ENCODE measurements around the gene PCDHGC4.

Gene PCDHGC4

DNA sequence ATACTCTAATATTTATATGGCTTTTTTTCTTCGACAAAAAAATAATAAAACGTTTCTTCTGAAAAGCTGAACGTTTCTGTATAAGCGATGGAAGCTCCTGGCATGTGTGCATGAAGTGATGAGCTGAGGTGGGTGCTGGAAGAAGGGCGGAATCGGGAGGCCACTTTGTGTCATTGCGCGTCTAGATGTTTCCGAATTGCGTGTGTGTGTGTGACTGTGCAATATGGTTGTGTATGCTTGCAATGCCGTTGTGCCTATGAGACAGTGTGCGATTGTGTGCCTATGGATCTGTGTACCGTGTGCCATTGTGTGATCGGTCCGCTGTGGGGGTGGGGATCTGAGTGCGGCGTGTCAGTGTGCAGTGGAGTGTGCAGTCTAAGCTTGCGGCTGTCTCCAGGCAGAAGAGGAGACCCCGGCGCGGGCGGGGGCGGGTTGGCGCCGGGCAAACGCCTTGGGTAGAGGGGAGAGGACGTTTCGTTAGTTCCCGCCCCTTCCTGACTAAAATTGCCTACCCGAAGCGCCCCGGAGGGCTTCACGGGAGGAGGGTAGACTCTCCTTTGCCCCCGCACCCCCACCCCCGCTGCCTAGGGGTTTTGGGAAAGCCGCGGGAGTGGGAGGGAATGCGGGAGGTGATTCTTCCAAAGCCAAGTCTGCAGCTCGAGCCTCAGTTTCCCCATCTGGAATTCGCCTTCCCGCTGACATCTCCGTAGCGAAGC is 28.2 kb downstream of the PCDHGC4 start:
- DNase-seq (ENCODE audit: low read depth) = no peak

DNA sequence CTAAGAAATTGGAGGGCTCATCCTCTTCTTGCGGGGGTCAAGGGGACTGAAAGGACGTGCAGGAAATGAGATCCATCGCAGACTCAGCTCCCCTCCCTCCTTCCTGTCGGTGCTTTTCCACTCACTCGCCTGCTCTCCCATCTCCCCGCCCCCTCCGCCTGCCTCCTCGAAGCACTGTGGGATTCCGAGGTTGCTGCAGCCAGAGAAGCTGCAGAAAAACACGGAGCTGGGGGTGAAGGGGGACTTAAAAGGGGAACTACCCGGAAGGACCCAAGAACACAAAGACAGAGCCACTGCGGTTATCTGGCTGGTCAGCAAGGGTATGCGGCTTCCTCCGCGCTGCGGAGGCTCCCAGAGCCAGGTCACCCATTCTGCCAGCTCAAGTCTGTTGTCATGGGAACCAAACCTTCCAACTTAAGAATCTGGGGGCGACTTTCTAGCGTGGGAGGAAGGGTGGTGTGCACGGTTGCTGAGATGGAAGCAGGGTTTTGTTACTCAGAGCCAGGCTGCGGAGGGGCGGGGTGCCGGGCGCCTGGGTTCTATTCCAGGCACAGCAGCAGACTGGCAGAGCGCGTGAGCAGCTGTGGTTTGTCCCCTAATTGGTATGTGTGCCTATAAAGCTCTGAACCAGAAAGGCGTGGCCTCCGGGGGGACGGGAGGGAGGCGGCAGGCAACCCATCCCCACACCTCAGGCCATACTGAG is 28.9 kb downstream of the PCDHGC4 start:
- DNase-seq (ENCODE audit: low read depth) = peak; percentile 30

DNA sequence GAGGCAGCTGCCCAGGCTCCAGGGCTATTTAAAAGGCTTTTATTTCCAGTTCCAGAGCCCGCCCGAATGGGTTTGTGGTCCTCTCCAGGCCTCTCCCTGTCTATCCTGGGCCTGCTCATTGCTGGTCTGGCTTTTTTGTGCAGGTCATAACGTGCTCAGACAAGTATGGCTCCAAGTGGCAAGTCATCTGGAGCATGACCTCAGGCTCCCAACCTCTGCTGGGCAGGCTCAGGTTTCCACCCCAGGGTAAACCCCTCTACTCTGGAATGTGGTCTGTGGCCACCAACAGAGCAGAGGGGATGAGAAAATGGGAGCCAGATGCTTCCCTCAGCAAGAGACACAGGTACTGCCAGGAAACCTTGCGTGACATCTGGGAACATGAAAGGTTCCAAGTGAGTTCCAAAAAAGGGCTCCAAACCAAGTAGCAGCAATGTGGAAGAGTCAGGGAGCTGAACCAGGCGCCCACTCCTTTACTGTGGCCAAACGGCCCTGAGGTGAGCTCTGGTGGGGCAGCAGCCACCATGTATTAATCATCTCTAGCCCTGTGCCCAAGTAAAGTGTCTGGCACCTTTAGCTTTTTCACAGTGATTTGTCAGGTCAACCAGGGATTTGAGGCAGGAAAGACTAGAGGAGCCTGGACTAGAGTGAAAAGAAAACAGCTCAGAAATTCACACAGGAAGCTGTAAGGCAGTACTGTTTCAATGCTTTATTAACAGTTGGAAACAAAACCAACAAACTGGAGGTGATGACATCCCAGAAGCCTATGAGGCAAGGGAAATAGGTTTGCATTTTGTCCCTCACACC is 29.7 kb downstream of the PCDHGC4 start:
- no peak for DNase-seq (ENCODE audit: low read depth)

DNA sequence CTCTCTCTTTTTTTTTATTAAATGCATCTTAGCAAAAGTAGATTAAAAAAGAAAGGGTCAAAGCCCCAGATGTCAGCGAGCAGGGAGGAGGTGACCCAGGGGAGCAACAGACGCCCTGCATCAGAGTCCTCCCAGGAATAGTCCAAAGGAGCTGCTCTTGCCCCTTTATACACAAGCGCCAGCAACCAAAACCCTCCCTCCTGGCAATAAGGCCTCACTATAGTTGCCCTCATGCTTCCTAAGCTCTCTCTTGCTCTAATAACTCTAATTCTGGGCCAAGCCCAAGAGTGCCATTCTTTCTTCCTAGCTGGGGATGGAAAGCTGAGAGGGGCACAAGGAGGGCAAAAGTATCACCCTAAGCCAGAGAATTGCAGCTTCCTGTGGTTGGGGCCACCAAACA is 30.3 kb downstream of the PCDHGC4 start:
- no peak for DNase-seq (ENCODE audit: low read depth)

DNA sequence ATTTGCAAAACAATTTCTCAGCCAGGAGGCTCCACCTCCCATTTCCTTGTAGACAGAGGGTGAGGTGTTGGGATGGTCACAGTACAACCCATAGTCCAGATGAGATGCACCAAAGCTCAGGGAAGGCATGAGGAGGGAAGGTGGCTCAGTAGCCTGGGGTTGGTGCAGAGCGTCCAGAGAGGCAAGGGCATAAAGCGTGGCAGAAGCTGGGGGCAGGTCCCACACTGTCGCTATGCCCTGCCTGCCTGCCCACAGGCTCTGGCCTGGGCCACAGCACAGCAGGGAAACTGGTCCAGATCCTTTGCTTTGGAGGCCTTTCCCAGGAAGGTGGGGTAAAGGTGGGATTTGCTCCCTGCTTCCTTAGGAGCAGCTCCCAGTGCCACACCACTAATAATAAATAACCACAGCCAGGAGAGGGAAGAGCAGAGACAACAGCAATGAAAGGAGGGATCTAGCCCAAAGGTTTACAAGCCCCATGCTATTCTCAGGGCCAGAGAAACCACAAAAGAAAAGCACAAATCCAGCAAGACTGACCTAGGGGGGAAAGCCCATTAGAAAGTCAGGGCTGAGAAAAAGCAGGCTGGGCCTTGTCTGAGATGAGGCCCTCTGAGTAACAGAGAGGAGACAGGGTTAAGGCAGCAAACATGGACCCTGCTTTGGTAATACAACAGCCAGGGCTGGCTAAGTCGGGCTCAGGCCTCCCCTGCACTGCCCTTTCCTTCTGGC is 31.3 kb downstream of the PCDHGC4 start:
- no peak for DNase-seq (ENCODE audit: low read depth)

DNA sequence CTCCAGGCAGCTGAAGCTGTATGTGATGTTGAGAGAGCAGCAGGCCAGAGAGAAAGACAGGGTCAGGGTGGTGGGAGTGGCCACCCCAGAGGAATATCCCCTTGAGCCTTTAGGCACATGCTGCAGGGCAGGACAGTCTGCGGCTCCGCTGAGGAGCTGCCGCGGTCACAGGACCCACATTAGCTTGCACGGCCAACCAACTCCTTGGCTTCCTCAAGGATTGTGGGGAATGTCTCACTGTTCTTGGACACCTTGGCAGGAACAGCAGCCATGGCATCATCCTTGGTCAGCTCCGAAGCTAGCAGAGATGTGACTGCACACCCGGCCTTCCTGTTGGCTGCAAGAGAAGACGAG is 31.8 kb downstream of the PCDHGC4 start:
- DNase-seq (ENCODE audit: low read depth) = no peak

DNA sequence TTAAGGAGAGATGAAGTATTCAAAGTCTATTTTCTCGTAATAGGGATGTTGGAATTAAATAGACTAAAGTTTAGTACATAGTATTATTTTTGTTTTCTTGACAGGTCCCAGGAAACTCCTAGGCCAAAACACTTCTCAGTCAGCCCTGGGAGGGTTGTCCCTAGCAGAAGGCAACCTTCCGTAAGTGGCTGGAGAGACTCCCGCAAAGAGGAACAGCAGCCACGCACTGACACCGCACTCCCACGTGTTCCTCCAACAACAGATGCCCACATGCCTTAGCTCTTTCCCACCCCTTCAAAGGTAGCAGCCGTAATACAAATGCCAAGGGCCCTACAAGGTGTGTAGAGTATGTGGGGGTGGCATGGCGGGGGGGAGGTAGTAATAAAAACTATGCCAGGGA is 32.5 kb downstream of the PCDHGC4 start:
- DNase-seq (ENCODE audit: low read depth) = no peak

DNA sequence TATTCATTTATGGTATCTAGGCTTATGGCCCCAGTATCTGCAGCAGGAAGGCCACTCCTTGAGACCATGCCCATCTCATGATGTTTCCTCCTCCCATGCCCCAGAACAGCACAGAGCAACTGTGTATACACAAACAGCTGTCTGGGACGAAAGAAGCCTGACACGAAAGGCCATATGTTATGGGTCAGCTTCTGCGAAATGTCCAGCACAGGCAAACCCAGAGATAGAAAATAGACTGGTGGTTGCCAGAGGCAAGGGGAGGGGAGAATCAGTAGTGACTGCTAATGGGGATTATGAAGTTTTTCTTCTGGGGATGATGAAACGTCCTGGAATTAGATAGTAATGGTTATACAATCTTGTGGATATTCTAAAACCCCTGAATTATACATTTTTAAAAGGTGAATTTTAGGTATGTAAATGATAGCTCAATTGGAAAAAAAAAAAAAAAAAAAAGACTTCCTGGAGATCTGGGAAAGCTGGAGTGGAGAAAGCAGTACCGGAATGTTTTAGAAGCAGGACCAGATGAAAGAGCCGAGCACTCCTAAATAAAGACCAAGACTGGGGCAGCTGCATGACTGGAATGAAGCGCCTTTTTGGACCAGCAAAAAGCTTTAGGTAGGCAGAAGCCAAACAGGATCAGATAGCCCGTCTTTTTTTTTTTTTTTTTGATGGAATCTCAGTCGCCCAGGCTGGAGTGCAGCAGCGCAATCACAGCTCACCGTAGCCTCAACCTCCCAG is 33.2 kb downstream of the PCDHGC4 start:
- DNase-seq (ENCODE audit: low read depth) = no peak

DNA sequence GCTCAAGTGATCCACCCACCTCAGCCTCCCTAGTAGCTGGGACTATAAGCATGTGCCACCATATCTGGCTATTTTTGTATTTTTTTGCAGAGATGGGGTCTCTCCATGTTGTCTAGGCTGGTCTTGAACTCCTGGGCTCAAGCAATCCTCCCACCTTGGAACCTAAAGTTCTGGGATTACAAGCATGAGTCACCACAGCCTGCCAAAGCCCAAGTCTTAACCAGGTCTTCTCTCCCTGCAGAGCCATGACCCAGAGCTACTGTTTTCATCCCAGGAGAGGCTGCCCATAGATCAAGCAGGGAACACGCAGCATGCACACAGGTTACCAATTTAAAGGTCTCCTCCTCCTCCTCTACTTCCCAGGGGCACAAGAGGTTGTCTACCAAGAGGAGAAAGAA is 33.8 kb downstream of the PCDHGC4 start:
- DNase-seq (ENCODE audit: low read depth) = no peak

DNA sequence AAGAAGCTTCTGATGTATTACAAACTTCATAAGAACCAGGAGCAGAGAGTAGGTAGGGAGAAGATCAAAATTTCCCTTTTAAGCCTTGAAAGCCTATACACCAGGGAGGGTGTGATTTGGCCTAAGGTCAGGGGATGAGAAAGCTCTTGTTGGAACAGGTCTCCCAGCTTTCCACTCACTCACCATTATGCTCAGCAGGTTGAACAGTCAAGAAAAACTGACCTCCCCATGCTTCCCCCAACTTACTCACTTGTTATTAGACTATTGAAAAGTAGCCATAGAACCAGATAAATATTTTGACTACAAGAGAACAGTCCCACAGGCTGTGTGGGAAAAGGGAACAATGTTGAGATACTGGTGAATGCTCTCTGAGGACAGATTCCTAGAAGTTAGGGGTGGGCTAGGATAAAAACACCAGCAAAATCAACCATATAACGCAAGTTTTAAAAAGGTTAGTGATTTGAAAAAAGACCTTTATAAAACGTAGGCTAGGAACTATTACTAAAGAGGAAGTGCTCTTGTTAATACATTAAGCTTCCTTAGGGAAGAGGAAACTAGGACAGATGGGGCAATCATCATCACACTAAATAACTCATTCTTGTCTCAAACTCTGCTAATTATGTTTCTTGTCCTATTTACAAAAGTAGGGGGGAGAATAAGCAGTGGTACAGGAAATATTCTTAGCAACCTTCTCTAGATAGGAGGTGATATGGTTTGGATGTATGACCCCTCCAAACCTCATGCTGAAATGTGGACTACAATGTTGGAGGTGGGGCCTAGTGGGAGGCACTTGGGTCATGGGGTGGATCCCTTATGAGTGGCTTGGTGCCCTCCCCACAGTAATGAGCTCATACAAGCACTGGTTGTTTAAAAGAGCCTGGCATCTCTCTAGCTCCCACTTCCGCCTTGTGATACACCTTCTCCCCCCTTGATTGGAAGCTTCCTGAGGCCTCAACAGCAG is 35.1 kb downstream of the PCDHGC4 start:
- DNase-seq (ENCODE audit: low read depth) = no peak

DNA sequence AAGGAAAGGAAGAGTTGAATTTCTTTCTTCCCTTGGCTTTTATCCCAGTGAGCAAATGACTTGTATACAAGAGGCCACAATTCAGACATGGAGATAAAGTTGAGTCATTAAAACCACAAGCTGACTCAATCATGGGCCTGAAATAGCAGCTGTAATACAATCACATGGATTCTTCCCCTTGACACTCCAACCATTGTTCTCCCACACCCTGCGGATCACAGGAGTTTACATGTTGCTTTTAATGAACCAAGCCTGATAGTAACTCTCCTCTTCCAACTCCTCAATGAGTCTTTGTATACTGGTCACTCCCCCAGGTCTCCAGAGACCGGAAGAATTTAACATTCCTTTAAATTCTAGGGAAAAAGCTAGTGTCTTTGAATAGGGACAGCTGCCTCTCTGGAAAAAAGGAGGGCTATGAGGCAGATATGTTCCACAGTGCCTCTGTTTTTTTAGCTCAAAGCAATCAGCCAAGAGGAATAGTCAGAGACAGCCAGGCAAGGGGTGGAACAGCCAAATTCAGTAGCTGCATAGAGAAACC is 36.5 kb downstream of the PCDHGC4 start:
- DNase-seq (ENCODE audit: low read depth) = no peak

DNA sequence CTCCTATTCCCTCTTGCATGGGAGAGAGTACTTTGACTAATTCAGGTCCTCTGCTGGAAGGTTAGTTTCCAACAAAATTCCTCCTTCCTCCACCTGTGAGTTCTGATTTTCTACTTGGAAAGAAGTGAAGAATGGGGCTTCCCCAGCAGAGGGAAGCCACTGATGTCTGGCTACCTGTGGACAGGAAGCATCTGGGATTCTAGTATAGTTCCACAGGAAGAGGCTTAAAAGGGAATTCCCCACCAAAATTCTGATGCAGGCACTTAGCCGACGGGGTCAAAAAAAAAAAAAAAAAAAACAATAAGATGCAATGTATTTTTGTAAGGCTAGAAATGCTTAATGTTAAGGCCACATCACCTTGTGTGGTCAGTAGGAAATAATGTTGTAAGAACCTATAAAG is 37.5 kb downstream of the PCDHGC4 start:
- DNase-seq (ENCODE audit: low read depth) = no peak

DNA sequence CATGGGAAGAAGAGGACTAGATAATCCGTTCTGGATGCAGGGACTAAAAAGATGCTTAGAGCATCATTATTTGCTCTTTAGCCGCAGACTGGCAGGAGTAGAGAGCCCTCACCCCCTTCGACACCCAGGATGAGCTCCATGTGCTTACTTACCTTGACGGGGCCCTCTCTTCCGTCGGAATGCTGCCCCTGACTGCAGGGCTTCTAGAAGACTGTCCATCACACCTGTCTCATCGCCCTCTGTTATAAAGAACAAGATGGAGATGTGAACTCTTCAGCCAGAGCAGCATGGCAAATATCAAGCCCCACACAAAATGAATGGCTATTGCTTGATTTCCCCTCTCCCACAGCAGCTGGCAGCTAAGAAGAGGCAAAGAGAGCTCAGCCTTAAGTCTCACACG is 39.2 kb downstream of the PCDHGC4 start:
- DNase-seq (ENCODE audit: low read depth) = no peak

DNA sequence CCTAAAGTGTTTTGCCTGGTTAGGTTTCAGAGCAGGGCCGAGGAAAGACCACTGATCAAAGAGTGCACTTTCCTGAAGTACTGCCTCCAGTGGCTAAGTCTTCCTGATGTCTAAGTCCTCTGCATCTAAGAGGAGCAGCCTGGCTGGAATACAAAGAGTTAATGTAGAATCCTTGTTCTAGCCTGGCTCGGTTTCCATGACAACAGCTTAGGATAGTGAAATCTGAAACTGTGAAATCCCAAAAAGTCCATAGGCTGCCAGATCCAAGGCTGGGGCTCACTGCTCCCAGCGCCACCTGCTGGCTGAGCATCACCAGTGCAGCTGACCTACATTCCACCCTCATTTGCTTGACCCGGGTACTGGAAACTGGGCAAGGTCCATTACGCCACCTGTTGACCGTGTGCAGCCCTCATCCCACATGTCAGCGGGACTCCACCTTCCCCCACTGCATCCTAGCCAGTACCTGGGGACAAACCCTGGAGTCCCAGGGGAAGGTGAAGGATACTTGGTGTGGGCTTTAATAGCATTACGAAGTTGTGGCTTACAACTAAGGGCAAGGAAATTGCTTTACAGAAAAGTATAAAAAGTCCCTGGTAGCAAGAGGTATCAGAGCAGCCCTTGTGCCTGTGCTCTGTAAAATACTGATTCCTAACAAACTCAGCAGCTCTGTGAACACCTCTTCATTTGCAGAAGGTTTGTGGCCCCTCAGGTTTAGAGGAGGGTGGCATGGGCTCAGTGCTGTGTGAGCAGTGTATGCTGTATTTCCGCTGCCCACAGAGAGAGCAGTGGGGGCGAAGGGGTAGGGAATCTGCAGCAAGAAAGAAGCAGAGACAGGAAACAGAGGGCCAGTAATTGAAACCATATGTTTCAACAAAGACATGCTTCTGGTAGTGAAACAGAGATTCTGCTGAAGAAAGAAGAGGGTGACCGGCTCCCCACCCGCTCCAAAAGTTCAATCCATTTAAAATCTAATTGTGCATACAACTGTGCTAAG is 40.1 kb downstream of the PCDHGC4 start:
- DNase-seq (ENCODE audit: low read depth) = peak; percentile 23

DNA sequence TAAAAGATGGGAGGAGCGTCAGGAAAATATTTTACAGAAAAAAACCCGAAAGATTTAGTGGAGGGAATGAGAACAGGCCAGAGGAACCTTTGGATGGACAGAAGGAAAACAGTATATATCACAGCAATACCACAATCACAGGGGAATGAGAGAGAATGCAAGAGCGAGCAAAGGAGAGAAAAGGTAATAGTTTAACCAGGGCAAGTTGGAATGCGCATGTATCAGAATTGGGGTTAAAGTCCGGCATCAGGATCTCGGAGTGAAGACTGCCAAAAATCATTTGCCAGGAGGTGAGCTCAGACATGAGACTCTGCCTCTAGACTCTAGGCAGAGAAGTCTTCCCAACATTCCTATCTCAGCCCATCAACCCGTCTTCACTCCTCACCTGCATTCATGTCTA is 40.8 kb downstream of the PCDHGC4 start:
- no peak for DNase-seq (ENCODE audit: low read depth)

DNA sequence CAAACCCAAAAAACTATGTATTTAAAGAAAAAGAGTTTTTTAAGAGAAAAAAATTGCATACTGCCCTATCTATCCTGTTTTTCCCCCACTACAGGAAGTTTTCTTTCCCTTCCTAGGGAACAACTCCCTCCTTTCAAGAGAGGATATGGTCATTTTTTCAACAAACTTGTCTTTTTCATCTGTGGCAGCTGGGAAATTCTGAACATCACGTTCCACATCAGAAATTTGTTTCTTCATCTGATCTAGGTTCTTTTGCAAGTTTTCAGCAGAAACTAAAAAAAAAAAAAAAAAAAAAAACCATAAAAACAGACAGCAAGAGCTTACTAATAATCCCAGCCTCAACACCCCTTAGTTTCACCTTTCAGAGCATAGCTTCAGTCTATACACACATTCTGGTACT is 42.6 kb downstream of the PCDHGC4 start:
- DNase-seq (ENCODE audit: low read depth) = no peak

DNA sequence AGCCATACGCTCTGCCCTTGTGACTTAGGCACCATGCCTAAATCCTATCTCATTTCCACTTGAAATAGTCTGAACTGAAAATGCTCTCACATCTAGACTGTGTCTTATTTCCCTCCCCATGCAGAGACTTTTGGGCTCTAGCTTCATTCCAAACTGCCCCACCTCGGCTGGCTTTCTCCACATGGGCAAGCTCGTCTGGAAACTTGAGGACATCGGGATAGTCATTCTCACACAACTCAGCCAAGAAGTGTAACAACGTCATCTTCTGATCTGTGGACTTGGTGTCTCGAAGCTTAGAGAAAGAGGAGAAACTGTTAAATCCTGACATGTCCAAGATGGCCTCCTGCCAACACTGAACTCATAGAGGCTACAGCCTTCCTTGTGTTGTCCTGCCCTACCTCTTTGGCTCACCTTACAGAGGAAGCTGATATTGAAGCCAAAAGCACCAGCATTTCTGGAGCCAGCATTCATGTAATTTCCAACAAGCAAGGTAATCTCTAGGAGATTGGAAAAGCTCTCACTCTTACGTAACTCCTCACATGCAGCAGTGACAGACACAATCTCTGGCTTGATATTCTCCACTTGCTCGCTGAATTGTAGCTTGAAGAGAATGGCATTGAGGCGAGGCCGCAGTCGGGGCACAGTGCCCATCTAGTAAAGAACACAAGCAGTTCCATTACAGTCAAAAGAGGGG is 43.6 kb downstream of the PCDHGC4 start:
- DNase-seq (ENCODE audit: low read depth) = no peak

DNA sequence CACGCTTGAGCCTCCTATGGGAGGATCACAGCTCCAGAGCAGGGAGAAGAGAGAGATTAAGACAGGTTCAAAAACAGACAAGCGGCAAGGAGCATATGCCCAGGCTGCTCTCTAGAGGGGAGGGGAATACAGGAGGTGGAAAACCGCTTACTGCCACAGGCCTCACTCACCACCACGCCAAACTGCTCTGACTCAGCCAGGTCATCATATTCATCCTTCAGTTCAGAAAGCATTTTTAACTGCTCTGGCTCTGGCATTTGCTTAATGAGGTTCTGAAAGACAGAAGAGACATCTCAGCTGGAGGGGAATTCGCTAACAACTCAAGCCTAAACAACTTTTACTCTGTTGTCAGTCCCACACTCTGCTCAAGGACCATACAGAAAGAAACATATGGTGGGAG is 44.2 kb downstream of the PCDHGC4 start:
- no peak for DNase-seq (ENCODE audit: low read depth)
